ENCODE results near the gene SH3PXD2A. TPM values are rescaled to one million over a fixed set of nuclear protein-coding genes. Genes with fewer than 3 reads are reported as not detected.

The SH3PXD2A gene
- total RNA-seq, 1 experiment from 2014 or later: 4.5 TPM

GRCh38 chr10:103816431-103816830, 38.9 kb downstream of the SH3PXD2A start:
- Histone ChIP-seq H2AFZ (ENCODE audit: low read length) (no peak overlapping the region), H3K9ac (ENCODE audit: extremely low read depth, insufficient read length, low read length) (no peak overlapping the region), H4K5ac (ENCODE audit: insufficient read length, low read depth, low read length) (no peak overlapping the region), H3T11ph (ENCODE audit: low read length) (no peak overlapping the region), H3K9me3 (ENCODE audit: control insufficient read depth, low read depth, low read length) (no peaks in the 10 kb centered on the region), H2AK5ac (ENCODE audit: insufficient read length, low read length) (no peak overlapping the region), H3K23me2 (ENCODE audit: insufficient read length, low read depth, low read length, poor library complexity, severe bottlenecking) (no peaks in the 10 kb centered on the region), H3K79me1 (ENCODE audit: insufficient read depth, low read depth, low read length, poor library complexity, severe bottlenecking) (no peaks in the 10 kb centered on the region), H3K4ac (ENCODE audit: low read depth, low read length) (no peak overlapping the region), H3K4me2 (ENCODE audit: insufficient read depth, insufficient read length, low read length) (no peak overlapping the region), H3K14ac (ENCODE audit: insufficient read depth, low read length) (no peak overlapping the region), H3K4me1 (ENCODE audit: insufficient read depth, low read length) (no peaks in the 10 kb centered on the region), H3K27me3 (ENCODE audit: insufficient read depth, low read length) (no peaks in the 10 kb centered on the region), H2BK15ac (ENCODE audit: low read depth, low read length) (no peak overlapping the region), H3K23ac (ENCODE audit: insufficient read length, low read depth, low read length) (no peak overlapping the region), H2BK5ac (ENCODE audit: insufficient read length, low read length) (no peak overlapping the region), H3K79me2 (ENCODE audit: insufficient read depth, low read length) (no peaks in the 10 kb centered on the region), H2BK12ac (ENCODE audit: insufficient read length, low read depth, low read length) (no peak overlapping the region), H2BK20ac (ENCODE audit: low read depth, low read length, poor library complexity, severe bottlenecking) (no peak overlapping the region), H4K20me1 (ENCODE audit: control insufficient read depth, insufficient read depth, insufficient read length) (no peaks in the 10 kb centered on the region), H4K91ac (ENCODE audit: insufficient read length, low read depth, low read length) (no peak overlapping the region), H3K56ac (ENCODE audit: insufficient read length, low read depth, low read length) (no peak overlapping the region), H2BK120ac (ENCODE audit: low read depth, low read length, poor library complexity, severe bottlenecking) (no peak overlapping the region), H4K8ac (replicated peaks; ENCODE audit: insufficient read length, low read depth, low read length) (no peak overlapping the region), H3K18ac (ENCODE audit: insufficient read length, low read depth, low read length) (no peak overlapping the region), H3K27ac (ENCODE audit: insufficient read length, low read depth, low read length) (no peak overlapping the region)
- WGBS (ENCODE audit: extremely low coverage, insufficient read length, low lambda C conversion rate): no CpG with 5 or more reads among the region's 6 CpGs
- H3K27me3 Mint-ChIP-seq (ENCODE audit: low read depth): no peaks in the 10 kb centered on the region
- H3K9me3 Mint-ChIP-seq: no peaks in the 10 kb centered on the region
- H3K27ac Mint-ChIP-seq: no peak overlapping the region
- no peak for DNase-seq
- no peak for TF ChIP-seq CTCF (conservative IDR thresholded peaks at IDR 0.05)
- peaks cover 10 to 25% of the 10 kb centered on the region in 2 experiments for H3K4me1 Mint-ChIP-seq
- no peaks in the 10 kb centered on the region for H3K36me3 Mint-ChIP-seq (ENCODE audit: insufficient read depth in 1 of 3, low read depth in 3 of 3)
- no peak overlapping the region for H3K4me3 Mint-ChIP-seq

Data from H9 (cell line).